Naive thymus-derived CD8-positive, alpha-beta T cell (primary cell): ENCODE data around the gene ATP13A5. TPM values are rescaled to one million over a fixed set of nuclear protein-coding genes. Genes with fewer than 3 reads are reported as not detected.

ENCODE experiments used
- ATAC-seq, 2 donors: fragments of 150-1000 bp; cut with Tn5 transposase in 1 of 2; sonication (Bioruptor Pico), chemical (Tn5 transposase) in 1 of 2; 1 replicate in 1 of 2; 2 replicates in 1 of 2; pipeline ENCODE4 v1.10.0; 2021; ENCODE audit warnings: mild to moderate bottlenecking in 2 of 2, moderate library complexity in 2 of 2
- POLR2A ChIA-PET: fragments of 350-600 bp; sonication (Branson Sonifier 250); formaldehyde crosslinking; loops from one replicate; lab custom pipeline; 2021; ENCODE audit warnings: antibody characterized with exemption; lab: Charles Lee
- DNase-seq, 10 donors: peaks; one replicate each; pipeline versions ENCODE4 v3.0.0 to v3.0.0-alpha.2; 2020 to 2022
- H3K27ac Mint-ChIP-seq, 10 donors: one replicate each; pipeline ENCODE4 v1.8.0; 2020 to 2022; ENCODE audit warnings: mild to moderate bottlenecking in 10 of 10, mixed read lengths in 10 of 10, moderate library complexity in 4 of 10, inconsistent platforms in 1 of 10
- H3K27me3 Mint-ChIP-seq, 5 donors: one replicate each; pipeline ENCODE4 v1.8.0; 2021 to 2022; ENCODE audit warnings: mixed read lengths in 5 of 5
- H3K36me3 Mint-ChIP-seq, 3 donors: one replicate each; pipeline ENCODE4 v1.8.0; 2020 to 2022; ENCODE audit warnings: mixed read lengths in 3 of 3, mild to moderate bottlenecking in 2 of 3, inconsistent platforms in 1 of 3
- H3K4me1 Mint-ChIP-seq, 4 donors: one replicate each; pipeline ENCODE4 v1.8.0; 2021 to 2022; ENCODE audit warnings: mixed read lengths in 4 of 4
- H3K4me3 Mint-ChIP-seq, 10 donors: one replicate each; pipeline ENCODE4 v1.8.0; 2020 to 2022; ENCODE audit warnings: mild to moderate bottlenecking in 10 of 10, mixed read lengths in 10 of 10, moderate library complexity in 6 of 10, inconsistent platforms in 1 of 10
- H3K9me3 Mint-ChIP-seq, 9 donors: one replicate each; pipeline ENCODE4 v1.8.0; 2020 to 2022; ENCODE audit warnings: mixed read lengths in 9 of 9, mild to moderate bottlenecking in 3 of 9, inconsistent platforms in 1 of 9, moderate library complexity in 1 of 9
- polyA plus RNA-seq, 3 donors: library from polyadenylated mRNA; unstranded; fragments of 300-500 nt; fragmentation: Illumina TruSeq; gene quantifications; one replicate each; pipeline ENCODE4 v1.2.3, GENCODE V29; 2021
- total RNA-seq, 8 experiments: library from RNA in 2 of 8; stranded (reverse) in 2 of 8; gene quantifications; one replicate each; pipeline ENCODE4 v1.2.3 and lab custom pipeline; 2021 to 2026

The ATP13A5 gene
- total and polyA plus RNA-seq, 5 experiments from 2014 or later: not detected

- H3K27ac Mint-ChIP-seq: no peak overlapping the region
- no peak overlapping the region for H3K4me3 Mint-ChIP-seq
- no peaks in the 10 kb centered on the region for H3K4me1 Mint-ChIP-seq
- H3K36me3 Mint-ChIP-seq: no peaks in the 10 kb centered on the region
- no peak for DNase-seq
- no peak for ATAC-seq
- peaks cover 2 to 36% (median 8%) of the 10 kb centered on the region in 5 donors for H3K27me3 Mint-ChIP-seq
- H3K9me3 Mint-ChIP-seq: peaks cover 0 to 3% (median 0%) of the 10 kb centered on the region in 9 donors
- POLR2A ChIA-PET: no interaction called here
These were observed 34.8 kb downstream of the ATP13A5 start for GRCh38 chr3:193343726-193344222.

DNA sequence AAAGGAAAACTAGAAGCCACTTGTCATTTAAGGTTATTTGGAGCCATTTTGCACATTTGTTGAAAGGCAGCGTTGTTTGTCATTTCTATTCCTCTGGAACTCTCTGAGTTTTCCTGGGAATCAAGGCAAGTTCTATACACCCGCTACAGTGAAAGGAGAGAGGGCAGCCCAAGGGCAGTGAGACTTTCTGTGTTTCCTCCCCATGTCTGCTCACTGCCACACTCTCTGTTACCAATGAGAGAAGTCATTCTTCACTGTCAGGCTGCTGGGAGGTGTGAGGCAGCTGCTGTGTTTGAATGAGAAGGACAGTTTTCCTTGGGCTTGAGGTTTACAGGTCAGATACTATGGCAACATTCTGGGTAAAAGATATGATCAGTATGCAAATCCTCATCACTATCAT, 36.0 kb downstream of the ATP13A5 start:
- Mint-ChIP-seq H3K4me1 (no peaks in the 10 kb centered on the region), H3K36me3 (no peaks in the 10 kb centered on the region), H3K4me3 (no peak overlapping the region), H3K27ac (no peak overlapping the region), H3K9me3 (peaks cover 0 to 5% (median 0%) of the 10 kb centered on the region in 9 donors), H3K27me3 (peaks cover 2 to 36% (median 8%) of the 10 kb centered on the region in 5 donors)
- ATAC-seq (no peak), DNase-seq (no peak)
- POLR2A ChIA-PET: no interaction called here

DNA sequence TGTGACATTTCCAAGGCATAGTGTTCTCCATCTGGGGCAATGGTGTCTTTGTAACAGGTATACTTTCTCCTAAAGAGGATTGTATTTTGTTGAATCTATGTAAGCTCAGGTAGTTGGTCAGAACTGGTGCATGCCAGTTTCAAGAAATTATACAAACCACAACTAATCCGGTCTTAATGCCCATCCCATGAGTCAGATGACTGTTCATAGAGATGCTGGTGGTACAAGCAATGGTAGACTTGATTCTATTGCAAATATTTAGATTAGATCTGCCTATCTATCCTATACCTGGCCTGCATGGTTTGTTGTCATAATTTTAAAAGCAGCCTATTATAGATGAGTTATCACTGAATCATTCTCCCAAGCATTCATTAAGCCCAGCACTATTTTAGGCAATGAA, 43.5 kb downstream of the ATP13A5 start:
- Mint-ChIP-seq H3K27ac (no peak overlapping the region), H3K9me3 (peaks cover 0 to 6% (median 0%) of the 10 kb centered on the region in 9 donors), H3K4me1 (no peaks in the 10 kb centered on the region), H3K36me3 (no peaks in the 10 kb centered on the region), H3K27me3 (peaks cover 0 to 20% (median 2%) of the 10 kb centered on the region in 5 donors), H3K4me3 (no peak overlapping the region)
- ATAC-seq (no peak), DNase-seq (no peak)
- POLR2A ChIA-PET: no interaction called here

DNA sequence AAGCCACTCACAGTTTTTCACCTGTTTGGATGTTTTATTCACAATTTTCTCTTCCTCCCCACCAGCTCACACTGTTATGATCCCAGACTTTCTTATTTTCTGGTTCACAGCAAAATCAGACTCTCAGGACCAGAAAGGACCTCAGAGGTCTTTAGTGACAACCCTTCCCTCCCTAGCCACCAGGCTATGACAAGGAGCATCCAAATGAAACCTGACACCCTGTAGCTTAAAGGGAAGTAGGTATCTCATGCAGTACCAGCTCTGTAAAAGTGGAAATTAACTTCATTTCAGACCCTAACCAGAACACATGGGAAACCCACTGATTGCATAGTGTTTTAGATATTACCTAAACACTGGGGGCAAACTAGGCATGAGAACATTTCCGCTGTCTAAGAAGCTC, 45.3 kb downstream of the ATP13A5 start:
- H3K9me3 Mint-ChIP-seq: peaks cover 0 to 4% (median 0%) of the 10 kb centered on the region in 9 donors
- H3K27me3 Mint-ChIP-seq: peaks cover 0 to 16% (median 0%) of the 10 kb centered on the region in 5 donors
- no peaks in the 10 kb centered on the region for H3K36me3 Mint-ChIP-seq
- no peak for ATAC-seq
- H3K4me3 Mint-ChIP-seq: no peak overlapping the region
- DNase-seq: no peak
- POLR2A ChIA-PET: no interaction called here
- no peak overlapping the region for H3K27ac Mint-ChIP-seq
- no peaks in the 10 kb centered on the region for H3K4me1 Mint-ChIP-seq

DNA sequence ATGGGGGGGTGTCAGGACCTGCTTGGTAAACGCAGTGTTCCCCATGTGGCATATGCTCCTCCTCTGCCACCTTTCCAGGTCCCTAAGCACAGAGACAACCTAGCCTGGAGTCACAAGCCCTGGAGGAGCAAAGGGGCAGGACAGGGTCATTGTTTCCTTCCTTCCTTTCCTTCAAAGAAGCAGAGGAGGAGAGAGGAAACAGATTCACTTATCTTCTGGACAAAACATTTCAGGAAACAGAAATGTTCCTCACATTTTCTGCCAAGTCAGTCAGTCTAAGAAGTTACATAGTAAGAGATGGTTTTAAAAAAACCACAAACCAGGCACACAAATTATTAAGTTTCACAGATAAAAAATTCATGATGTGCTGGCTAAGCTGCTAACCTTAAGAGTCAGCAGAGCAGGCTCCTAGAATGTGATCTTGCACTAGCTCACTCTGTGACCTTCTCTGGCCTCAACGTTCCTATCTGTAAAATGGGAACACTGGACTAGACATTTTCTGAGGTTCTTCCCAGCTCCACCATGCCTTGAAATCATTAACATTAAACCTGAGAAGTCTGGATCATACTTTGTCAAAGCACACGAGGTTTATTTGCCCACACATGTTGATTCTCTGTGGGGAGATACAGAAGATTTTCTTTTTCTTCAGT, 47.9 kb downstream of the ATP13A5 start:
- no peak overlapping the region for H3K4me3 Mint-ChIP-seq
- POLR2A ChIA-PET: no interaction called here
- DNase-seq: no peak
- H3K27ac Mint-ChIP-seq: no peak overlapping the region
- no peaks in the 10 kb centered on the region for H3K36me3 Mint-ChIP-seq
- ATAC-seq: no peak
- peaks cover 0 to 10% (median 0%) of the 10 kb centered on the region in 5 donors for H3K27me3 Mint-ChIP-seq
- H3K4me1 Mint-ChIP-seq: no peaks in the 10 kb centered on the region
- peaks cover 0 to 4% (median 0%) of the 10 kb centered on the region in 9 donors for H3K9me3 Mint-ChIP-seq

GRCh38 chr3:193317682-193318300, 60.8 kb downstream of the ATP13A5 start:
- POLR2A ChIA-PET: no interaction called here
- no peak for DNase-seq
- Mint-ChIP-seq H3K36me3 (no peaks in the 10 kb centered on the region), H3K27ac (no peak overlapping the region), H3K4me1 (no peaks in the 10 kb centered on the region), H3K27me3 (peaks cover 0 to 5% (median 2%) of the 10 kb centered on the region in 5 donors), H3K4me3 (no peak overlapping the region), H3K9me3 (no peaks in the 10 kb centered on the region)
- no peak for ATAC-seq

DNA sequence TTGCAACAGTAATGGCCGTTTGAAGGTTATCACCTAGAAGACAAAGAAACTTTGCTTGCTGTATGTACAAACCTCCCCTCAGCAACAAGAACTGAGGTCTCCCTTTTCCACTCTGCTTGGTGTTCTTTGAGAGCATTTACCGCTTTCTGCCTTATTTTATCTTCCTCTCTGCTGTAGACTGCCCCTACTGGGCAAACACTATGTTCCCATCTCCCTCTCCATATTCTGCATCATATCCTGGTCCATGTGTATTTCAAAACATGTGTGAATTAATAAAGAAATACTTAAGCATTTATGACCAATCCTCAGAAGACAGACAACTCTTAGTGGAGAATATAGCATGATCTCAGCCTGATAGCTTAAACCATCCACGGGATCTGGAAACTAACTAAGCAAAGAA, 64.4 kb downstream of the ATP13A5 start:
- Mint-ChIP-seq H3K4me1 (no peaks in the 10 kb centered on the region), H3K36me3 (no peaks in the 10 kb centered on the region), H3K27ac (no peak overlapping the region), H3K9me3 (no peaks in the 10 kb centered on the region), H3K4me3 (no peak overlapping the region), H3K27me3 (peaks cover 2 to 17% (median 6%) of the 10 kb centered on the region in 5 donors)
- POLR2A ChIA-PET: no interaction called here
- ATAC-seq (no peak), DNase-seq (no peak)

DNA sequence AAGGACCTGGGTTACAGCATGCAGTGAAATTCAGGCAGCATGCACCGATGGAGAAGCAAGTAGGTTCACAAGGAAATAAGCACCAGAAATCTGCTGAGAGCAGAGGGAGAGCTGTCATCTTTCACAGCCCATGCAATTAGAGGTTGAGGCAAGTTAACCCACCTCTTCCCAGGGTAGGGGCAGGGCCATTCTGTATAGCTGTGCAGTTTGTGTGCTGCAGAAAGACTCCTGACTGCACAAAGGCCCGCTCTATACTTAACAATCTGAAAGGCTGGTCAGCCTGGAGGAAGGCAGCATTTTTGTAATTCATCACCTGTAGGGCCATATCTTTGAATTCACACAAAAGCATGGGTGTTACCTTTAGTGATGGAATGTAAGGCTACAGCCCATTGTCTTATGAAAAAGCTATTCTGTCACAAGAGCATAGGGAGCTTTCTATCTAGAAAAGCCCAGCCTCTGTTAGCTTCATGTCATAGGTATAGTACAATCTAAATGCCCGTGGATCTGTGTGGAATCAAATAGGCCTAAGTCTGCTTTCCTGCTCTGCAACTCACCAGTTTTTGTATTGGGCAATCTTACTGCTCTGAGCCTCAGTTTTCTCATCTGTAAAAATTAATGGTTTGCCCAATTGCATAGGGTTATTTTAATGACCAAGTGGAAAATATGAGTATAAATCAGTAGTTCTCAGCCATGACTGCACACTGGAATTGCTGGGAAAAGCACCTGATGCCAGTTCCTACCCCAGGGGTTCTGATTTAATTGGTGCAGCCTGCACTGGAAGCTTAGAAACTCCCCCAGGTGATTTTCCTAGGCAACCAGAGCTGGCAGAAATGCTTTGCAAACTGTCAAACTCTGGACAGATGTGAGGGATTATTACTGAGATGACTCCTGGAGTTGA, 65.2 kb downstream of the ATP13A5 start:
- POLR2A ChIA-PET: no interaction called here

GRCh38 chr3:193310914-193311723, 67.4 kb downstream of the ATP13A5 start:
- Mint-ChIP-seq H3K9me3 (no peaks in the 10 kb centered on the region), H3K27ac (no peak overlapping the region), H3K36me3 (no peaks in the 10 kb centered on the region), H3K27me3 (peaks cover 2 to 18% (median 6%) of the 10 kb centered on the region in 5 donors), H3K4me3 (no peak overlapping the region), H3K4me1 (no peaks in the 10 kb centered on the region)
- POLR2A ChIA-PET: no interaction called here
- ATAC-seq (no peak), DNase-seq (no peak)

More for the DNA sequence above, 65.2 kb downstream of the ATP13A5 start:
- no peak overlapping the region for H3K27ac Mint-ChIP-seq
- peaks cover 2 to 18% (median 6%) of the 10 kb centered on the region in 5 donors for H3K27me3 Mint-ChIP-seq
- no peak for ATAC-seq
- DNase-seq: no peak
- H3K36me3 Mint-ChIP-seq: no peaks in the 10 kb centered on the region
- no peaks in the 10 kb centered on the region for H3K9me3 Mint-ChIP-seq
- H3K4me3 Mint-ChIP-seq: no peak overlapping the region
- H3K4me1 Mint-ChIP-seq: no peaks in the 10 kb centered on the region

DNA sequence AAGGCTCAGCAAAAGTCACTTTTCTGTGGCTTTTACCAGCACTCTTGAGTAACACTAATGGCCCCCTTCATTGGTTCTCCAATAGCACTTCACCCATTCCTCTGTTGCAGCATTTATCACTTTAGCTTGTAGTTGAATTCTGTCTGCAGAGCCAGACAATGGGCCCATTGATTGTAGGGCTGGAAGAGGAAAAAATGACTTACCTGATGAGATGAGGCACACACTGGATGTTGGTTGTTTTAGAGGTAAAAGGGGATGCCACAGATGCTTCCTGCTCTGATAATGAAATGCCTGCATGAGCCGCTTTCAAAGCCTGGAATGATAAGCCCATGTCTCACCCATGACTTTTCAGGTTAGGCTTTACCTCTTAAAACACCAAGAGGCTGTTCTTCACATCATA, 73.2 kb downstream of the ATP13A5 start:
- H3K4me1 Mint-ChIP-seq: no peaks in the 10 kb centered on the region
- POLR2A ChIA-PET: no interaction called here
- no peak for DNase-seq
- H3K27me3 Mint-ChIP-seq: peaks cover 9 to 31% (median 11%) of the 10 kb centered on the region in 5 donors
- H3K9me3 Mint-ChIP-seq: peaks cover 0 to 4% (median 0%) of the 10 kb centered on the region in 9 donors
- no peak for ATAC-seq
- no peaks in the 10 kb centered on the region for H3K36me3 Mint-ChIP-seq
- H3K4me3 Mint-ChIP-seq: no peak overlapping the region
- H3K27ac Mint-ChIP-seq: no peak overlapping the region

- H3K4me3 Mint-ChIP-seq: no peak overlapping the region
- H3K27me3 Mint-ChIP-seq: peaks cover 5 to 19% (median 8%) of the 10 kb centered on the region in 5 donors
- no peaks in the 10 kb centered on the region for H3K36me3 Mint-ChIP-seq
- DNase-seq (no peak), ATAC-seq (no peak)
- H3K4me1 Mint-ChIP-seq: no peaks in the 10 kb centered on the region
- peaks cover 0 to 6% (median 3%) of the 10 kb centered on the region in 9 donors for H3K9me3 Mint-ChIP-seq
- no peak overlapping the region for H3K27ac Mint-ChIP-seq
- POLR2A ChIA-PET: no interaction called here
These were observed 77.1 kb downstream of the ATP13A5 start for GRCh38 chr3:193301433-193301832.

DNA sequence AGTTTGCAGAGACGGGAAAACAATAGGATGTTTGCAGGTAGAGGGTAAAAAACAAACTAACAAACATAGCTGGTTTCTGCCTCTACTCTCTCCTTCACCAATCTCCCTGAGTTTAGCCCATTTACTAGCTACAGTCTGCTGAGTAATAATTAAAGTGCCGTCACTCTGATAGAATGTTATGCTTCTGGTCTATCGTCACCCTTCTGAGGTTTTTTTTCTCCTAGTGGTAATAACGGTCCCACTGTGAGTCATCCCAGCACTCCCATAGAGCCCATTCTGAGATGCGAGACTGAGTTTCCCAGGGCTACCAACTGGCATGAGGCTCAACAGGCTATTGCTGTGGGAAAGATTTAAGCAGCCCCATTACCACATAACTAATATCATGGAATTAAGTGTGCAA, 81.1 kb downstream of the ATP13A5 start:
- peaks cover 0 to 14% (median 5%) of the 10 kb centered on the region in 5 donors for H3K27me3 Mint-ChIP-seq
- ATAC-seq: no peak
- no peak for DNase-seq
- POLR2A ChIA-PET: no interaction called here
- no peak overlapping the region for H3K4me3 Mint-ChIP-seq
- no peaks in the 10 kb centered on the region for H3K36me3 Mint-ChIP-seq
- peaks cover 0 to 15% (median 6%) of the 10 kb centered on the region in 9 donors for H3K9me3 Mint-ChIP-seq
- no peaks in the 10 kb centered on the region for H3K4me1 Mint-ChIP-seq
- no peak overlapping the region for H3K27ac Mint-ChIP-seq
